Osteoblast (primary cell): ENCODE data around the gene VAV2. TPM values are rescaled to one million over a fixed set of nuclear protein-coding genes. Genes with fewer than 3 reads are reported as not detected.

ENCODE experiments used
- DNase-seq: peaks from one replicate; pipeline ENCODE4 v3.0.0; 2011; ENCODE audit warnings: low spot score, mixed read lengths; ENCODE audit not compliant: insufficient read length; ENCODE audit errors: missing footprints
- H2AFZ ChIP-seq: 2 replicates; pipeline ENCODE4 v1.6.0; 2011; ENCODE audit warnings: mild to moderate bottlenecking, low read length
- H3K27ac ChIP-seq: 2 replicates; pipeline ENCODE4 v1.5.1; 2011; ENCODE audit warnings: mild to moderate bottlenecking, low read depth, low read length, moderate library complexity
- H3K27me3 ChIP-seq: 2 replicates; pipeline ENCODE4 v1.6.0; 2012; ENCODE audit warnings: mild to moderate bottlenecking, control low read depth, inconsistent platforms, low read length, moderate library complexity; ENCODE audit not compliant: insufficient read depth
- H3K36me3 ChIP-seq: 2 replicates; pipeline ENCODE4 v1.5.1; 2011; ENCODE audit warnings: mild to moderate bottlenecking, low read length, control low read depth, moderate library complexity; ENCODE audit not compliant: insufficient read depth
- H3K4me1 ChIP-seq: 2 replicates; pipeline ENCODE4 v1.5.1; 2011; ENCODE audit warnings: mild to moderate bottlenecking, low read length, control low read depth, moderate library complexity; ENCODE audit not compliant: insufficient read depth
- H3K4me2 ChIP-seq: 2 replicates; pipeline ENCODE4 v1.6.0; 2011; ENCODE audit warnings: mild to moderate bottlenecking, low read length; ENCODE audit not compliant: insufficient read depth
- H3K4me3 ChIP-seq: fragments of 200-600 bp; sonication (generic); 3 replicates; pipeline ENCODE4 v1.5.1; 2012; ENCODE audit warnings: mild to moderate bottlenecking, low read length, inconsistent platforms; ENCODE audit not compliant: insufficient read depth
- H3K79me2 ChIP-seq: 2 replicates; pipeline ENCODE4 v1.6.0; 2012; ENCODE audit warnings: mild to moderate bottlenecking, low read length, control low read depth, inconsistent platforms; ENCODE audit not compliant: insufficient read depth
- H3K9me3 ChIP-seq: 2 replicates; pipeline ENCODE4 v1.5.1; 2011; ENCODE audit warnings: low read depth, low read length, control low read depth
- H4K20me1 ChIP-seq: 2 replicates; pipeline ENCODE4 v1.6.0; 2012; ENCODE audit warnings: mild to moderate bottlenecking, low read length, control low read depth; ENCODE audit not compliant: insufficient read depth
- total RNA-seq: library from RNA; depleted of rRNA; stranded (reverse); fragments of >200 nt; gene quantifications from 2 replicates; pipeline ENCODE4 v1.2.3, GENCODE V29; 2012
- TF ChIP-seq, protein P1 (sequence below): IDR thresholded peaks from 2 replicates; pipeline ENCODE4 v1.5.1; 2011; ENCODE audit warnings: mild to moderate bottlenecking, low read depth, low read length, moderate library complexity; ENCODE audit errors: extremely low read depth

VAV2 gene
- total RNA-seq, 1 donor: 8.0 TPM

DNA sequence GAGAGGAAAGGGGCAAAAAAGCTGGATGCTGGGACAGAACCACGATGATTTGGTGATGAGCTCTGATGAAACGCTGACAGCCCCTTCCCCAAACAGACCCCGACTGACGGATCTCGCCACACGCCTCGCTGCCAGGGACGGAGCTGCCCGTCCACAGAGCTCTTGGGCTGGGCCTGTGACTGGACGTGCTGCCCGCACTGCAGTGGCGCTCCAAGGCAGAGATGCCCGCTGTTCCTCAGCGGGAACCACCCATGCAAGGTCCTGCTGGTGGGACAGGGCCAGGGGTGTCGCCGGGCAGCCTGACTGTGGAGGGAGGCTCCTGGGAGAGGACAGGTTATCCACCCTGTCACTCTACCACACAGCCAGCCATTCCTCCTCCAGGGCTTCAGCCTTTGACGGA lies 187.9 kb downstream of the VAV2 start:
- peaks cover 5% of the 10 kb centered on the region for H3K4me1 ChIP-seq
- no peak overlapping the region for H2AFZ ChIP-seq
- H3K36me3 ChIP-seq: peaks cover 4% of the 10 kb centered on the region
- no peak overlapping the region for H3K4me2 ChIP-seq
- no peaks in the 10 kb centered on the region for H3K9me3 ChIP-seq
- H3K27me3 ChIP-seq: no peaks in the 10 kb centered on the region
- TF ChIP-seq, protein P1, sequence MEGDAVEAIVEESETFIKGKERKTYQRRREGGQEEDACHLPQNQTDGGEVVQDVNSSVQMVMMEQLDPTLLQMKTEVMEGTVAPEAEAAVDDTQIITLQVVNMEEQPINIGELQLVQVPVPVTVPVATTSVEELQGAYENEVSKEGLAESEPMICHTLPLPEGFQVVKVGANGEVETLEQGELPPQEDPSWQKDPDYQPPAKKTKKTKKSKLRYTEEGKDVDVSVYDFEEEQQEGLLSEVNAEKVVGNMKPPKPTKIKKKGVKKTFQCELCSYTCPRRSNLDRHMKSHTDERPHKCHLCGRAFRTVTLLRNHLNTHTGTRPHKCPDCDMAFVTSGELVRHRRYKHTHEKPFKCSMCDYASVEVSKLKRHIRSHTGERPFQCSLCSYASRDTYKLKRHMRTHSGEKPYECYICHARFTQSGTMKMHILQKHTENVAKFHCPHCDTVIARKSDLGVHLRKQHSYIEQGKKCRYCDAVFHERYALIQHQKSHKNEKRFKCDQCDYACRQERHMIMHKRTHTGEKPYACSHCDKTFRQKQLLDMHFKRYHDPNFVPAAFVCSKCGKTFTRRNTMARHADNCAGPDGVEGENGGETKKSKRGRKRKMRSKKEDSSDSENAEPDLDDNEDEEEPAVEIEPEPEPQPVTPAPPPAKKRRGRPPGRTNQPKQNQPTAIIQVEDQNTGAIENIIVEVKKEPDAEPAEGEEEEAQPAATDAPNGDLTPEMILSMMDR: no peak
- H3K4me3 ChIP-seq: no peak overlapping the region
- DNase-seq: no peak
- H3K27ac ChIP-seq: no peak overlapping the region
- no peaks in the 10 kb centered on the region for H3K79me2 ChIP-seq
- peaks cover 16% of the 10 kb centered on the region for H4K20me1 ChIP-seq

DNA sequence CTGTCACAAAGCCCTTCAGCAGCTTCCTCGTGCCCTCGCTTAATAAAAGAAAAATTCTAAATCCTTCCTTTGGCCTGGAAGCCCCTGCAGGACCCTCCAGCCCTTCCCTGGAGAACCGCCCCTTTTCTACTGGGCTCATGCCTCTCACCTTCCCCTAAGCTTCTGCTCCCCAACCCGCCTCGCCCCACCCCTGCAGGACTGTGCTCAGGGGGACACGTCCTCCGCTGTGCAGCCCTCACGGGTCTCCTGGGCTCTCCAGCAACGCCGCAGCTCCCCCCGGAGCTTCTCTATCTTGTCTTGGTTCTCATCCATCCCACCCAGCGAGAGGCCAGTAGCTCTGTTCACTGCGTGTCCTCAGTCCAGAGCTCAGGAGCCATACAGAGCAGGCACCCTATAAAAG lies 188.4 kb downstream of the VAV2 start:
- no peak for DNase-seq
- H3K27me3 ChIP-seq: no peaks in the 10 kb centered on the region
- no peak overlapping the region for H3K27ac ChIP-seq
- H3K4me2 ChIP-seq: peak overlapping the region; percentile 32
- H4K20me1 ChIP-seq: peaks cover 16% of the 10 kb centered on the region
- no peak overlapping the region for H3K4me3 ChIP-seq
- no peaks in the 10 kb centered on the region for H3K79me2 ChIP-seq
- H3K36me3 ChIP-seq: peaks cover 4% of the 10 kb centered on the region
- H3K9me3 ChIP-seq: no peaks in the 10 kb centered on the region
- H3K4me1 ChIP-seq: peaks cover 5% of the 10 kb centered on the region
- H2AFZ ChIP-seq: no peak overlapping the region
- TF ChIP-seq, protein P1: no peak

DNA sequence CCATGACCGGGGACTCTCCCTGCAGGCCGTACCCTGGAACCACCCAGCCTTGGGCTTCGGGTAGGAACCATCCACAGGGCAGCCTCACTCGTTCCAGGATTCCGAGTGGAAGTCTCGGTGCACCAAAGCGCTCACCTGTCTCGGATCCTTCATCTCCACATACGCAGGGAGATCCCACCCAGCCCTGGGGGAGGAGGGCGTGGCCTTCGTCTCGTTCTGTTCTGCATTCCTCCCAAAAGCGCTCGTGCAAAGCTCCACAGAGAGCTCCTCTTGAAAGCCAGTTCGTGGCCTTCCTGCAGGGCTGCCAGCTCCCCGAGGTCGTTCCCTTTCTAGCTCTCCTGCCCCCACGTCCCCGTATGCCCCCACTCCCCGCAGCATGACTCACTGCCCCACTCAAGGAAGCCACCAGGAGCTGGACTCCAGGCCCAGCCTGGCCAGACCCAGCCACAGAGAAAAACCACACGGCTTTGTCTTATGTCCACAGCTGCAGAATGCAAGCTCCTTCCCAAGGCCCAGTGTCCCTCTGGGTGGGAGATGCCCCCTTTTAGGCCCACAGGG lies 189.0 kb downstream of the VAV2 start:
- Histone ChIP-seq H3K9me3 (no peaks in the 10 kb centered on the region), H3K27me3 (no peaks in the 10 kb centered on the region), H3K4me1 (peaks cover 5% of the 10 kb centered on the region), H3K79me2 (no peaks in the 10 kb centered on the region), H3K4me2 (peak overlapping the region; percentile 32), H3K4me3 (no peak overlapping the region), H3K27ac (no peak overlapping the region), H3K36me3 (peaks cover 4% of the 10 kb centered on the region), H2AFZ (no peak overlapping the region), H4K20me1 (peaks cover 16% of the 10 kb centered on the region)
- peak; percentile 94 for DNase-seq
- TF ChIP-seq, protein P1: no peak

DNA sequence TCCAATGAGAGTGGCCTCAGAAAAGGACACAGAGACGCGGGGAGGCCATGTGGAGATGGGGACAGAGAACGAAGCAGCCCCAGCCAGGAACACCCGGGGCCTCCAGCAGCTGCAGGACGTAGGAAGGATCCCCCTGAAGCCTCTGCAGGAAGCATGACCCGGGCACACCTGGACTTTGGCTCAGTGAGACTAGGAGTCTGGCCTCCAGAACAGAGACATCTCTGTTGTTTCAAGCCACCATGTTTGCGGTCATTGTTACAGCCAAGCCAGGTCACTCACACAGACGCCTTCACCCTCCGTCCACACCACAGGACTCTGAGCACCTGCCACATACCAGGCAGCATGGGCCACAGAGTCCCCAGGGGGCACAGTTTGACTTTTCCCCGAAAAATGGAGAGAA lies 190.4 kb downstream of the VAV2 start:
- Histone ChIP-seq H3K4me2 (no peak overlapping the region), H4K20me1 (peaks cover 19% of the 10 kb centered on the region), H3K4me1 (peaks cover 5% of the 10 kb centered on the region), H3K4me3 (no peak overlapping the region), H2AFZ (no peak overlapping the region), H3K9me3 (no peaks in the 10 kb centered on the region), H3K79me2 (no peaks in the 10 kb centered on the region), H3K27me3 (no peaks in the 10 kb centered on the region), H3K36me3 (peaks cover 4% of the 10 kb centered on the region), H3K27ac (no peak overlapping the region)
- no peak for DNase-seq
- TF ChIP-seq, protein P1: no peak
